Measurements from ENCODE around the gene FAM171A2.
A peak's percentile ranks its signal among the peaks of the same experiment; 100 is the strongest.
"Not testable (repeated sequence)": the region's sequence is repeated elsewhere in the genome, so short reads cannot be mapped to it uniquely, and the experiment has no call there.

The FAM171A2 gene

DNA sequence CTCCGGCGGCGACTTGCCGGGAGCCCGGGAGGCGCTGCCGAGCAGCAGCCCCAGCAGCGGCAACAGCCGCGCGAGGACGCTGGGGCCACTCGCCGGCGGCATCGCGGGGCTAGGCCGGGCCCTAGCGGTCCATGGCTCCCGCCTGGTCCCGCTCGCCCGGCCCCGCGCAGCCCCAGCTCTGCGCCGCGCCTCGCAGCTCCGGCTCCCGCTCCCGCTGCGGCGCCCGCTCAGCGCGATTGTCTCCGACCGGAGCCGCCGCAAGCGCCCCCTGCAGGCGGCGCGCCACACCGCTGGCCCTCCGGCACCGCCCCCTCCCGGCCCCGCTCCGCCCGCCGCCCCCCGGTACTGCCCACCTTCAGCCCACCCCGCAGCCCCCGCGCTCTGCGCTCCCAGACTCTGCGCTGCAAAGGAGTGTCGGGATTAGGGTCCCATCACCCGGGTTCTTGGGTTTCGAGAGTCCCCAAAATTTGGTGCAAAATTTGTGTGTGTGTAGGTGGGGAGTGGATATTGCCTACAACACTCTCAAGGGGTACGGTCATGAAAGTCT is at the start of gene FAM171A2:
Gene FAM171A2, minus strand, starts transcription at position 241 of the 547 bp plus-strand sequence. Its CDS starts 139 bp downstream, at position 102.
- no peak for DNase-seq (ENCODE audit: low read depth, low spot score)

DNA sequence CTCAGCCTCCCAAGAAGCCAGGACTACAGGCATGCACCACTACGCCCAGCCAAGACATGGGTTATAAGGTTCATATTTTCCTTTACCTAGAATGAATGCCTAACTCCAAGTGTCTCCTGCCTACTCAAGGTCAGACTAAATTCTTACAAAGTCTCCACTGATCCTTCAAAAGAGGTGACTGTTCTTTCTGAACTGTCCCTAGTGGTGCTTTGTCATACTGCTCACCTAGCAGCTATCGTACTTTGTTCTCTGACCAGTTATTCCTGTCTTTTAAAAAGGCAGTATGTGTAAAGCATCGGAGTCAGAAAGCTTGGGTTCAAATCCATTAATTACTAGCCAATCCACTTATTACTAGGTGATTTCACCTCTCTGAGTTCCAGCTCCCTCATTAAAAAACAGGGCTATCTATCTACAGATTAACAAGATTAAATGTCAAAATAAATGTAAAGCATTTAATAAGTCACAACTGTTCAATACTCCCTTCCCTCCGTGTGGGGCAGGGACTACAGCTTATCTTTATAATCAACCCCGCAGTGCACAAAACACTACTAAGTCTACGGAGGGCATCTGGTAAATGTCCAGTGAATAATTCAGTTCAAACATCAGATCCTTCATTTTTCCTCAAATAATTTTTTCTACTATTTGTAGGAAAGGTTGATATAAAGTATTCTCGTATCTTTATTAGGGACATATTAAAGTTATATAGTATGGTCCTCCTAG is 45.8 kb upstream of the FAM171A2 start:
- no peak for DNase-seq (ENCODE audit: low read depth, low spot score)

DNA sequence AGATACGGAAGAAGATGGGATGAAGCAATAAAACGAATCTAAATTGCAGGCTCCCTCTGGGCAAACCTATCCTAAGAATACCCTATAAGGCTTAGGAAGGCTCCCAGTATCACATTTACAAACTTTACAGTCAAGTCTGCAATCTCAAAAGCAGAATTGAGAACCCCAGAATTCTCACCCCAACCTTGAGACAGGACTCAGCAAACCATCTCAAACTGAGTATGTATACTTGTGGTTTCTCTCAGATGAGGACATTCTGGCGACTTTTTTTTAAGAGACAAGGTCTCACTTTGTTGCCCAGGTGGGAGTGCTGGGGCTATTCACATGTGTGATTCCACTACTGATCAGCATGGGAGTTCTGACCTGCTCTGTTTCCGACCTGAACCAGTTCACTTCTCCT is 45.1 kb upstream of the FAM171A2 start:
- no peak for DNase-seq (ENCODE audit: low read depth, low spot score)

DNA sequence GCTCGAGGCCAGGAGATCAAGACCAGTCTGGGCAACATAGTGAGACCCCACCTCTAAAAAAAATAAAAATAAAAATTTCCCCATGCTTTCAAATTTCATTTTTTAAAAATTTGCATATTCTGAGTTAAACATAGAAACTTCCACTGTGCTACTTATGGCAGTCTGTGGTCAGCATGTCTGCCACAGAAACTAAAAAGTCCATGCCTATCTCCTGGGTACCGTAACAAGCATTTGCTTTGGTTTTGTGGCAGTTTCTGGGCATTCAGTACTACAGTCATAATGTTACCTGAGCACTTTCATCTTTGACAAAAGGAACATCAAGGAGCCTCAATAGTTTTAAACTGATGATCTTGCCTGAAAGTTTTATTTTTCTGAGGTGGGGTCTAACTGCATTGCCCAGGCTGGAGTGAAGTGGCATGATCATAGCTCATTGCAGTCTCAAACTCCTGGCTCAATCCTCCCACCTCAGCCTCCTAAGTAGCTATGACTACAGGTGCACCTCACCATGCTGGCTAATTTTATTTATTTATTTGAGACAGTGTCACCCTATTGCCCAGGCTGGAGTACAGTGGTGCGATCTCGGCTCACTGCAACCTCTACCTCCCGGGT is 39.0 kb upstream of the FAM171A2 start:
- no peak for DNase-seq (ENCODE audit: low read depth, low spot score)

DNA sequence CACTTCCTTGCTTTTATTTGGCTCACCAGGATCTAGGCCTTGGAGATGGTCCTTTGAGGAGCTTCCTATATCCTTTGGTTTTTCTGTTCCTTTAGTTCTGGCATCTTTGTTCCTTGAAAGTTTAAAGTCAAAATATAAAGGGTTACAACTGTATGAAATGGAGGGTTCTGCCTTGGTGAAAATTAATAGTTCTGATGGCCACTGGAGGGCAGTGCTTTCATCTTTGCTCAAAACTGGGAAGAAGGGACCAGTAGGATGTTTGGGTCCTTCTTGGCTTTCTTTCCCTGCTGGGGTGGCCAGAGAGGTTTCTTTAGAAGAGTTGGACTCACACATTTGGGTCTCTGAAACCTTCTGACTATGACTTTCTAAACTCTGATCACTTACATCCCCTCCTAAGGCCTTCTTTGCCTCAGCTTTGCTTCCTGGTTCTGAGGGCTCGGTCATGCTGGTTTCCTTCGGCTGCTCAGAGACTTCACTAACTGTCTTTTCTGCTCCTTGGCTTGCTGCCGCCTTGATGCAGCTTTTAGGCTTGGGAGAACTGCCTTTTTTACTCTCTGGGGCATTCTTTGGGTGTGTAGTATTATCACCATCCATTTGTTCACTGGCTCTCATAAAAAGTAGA is 36.7 kb upstream of the FAM171A2 start:
- no peak for DNase-seq (ENCODE audit: low read depth, low spot score)

DNA sequence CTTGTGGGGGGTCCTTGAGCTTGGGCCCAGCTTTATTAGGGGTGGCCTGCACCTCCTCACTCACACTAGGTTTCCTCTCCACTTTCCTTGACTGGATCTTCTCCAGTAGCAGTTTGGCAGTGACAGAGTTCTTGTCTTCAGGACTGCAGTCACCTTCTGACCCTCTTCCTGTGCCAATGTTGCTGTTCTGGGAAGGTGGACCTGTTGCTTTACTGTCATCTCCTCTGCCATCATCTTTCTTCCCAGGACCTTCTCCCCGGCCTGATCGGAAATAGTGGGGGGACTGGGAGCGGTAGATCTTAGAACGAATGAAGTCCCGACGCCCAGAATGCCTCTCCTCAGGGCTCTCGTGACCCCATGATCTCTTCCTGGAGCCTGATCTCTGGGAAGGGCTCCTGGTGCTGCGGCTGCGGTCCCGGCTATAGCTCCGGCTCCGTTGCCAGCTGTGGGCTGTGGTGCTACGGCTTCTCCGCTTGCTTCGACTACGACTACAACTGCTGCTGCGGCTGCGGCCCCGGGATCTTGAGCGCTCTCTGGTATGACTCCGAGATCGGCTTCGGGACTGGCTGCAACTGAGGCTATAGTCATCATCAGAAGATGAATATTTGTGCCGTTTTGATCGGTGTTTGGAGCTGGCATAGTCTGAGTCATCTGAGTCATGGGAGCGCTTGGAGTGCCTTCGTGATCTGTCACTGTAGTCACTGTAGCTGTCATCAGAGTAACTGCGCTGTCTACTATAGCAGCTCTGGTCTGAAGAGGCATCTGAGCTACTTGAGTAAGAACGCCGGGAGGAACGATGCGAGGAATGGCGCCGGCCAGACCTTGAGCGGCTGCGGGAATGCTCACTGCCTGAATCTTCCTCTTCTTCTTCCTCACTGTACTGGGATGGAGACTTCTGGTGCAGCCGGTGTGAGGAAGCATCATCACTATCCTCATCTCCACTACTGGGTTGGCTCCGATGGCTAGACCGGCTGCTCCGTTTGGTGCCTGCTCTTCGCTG is 35.3 kb upstream of the FAM171A2 start:
- DNase-seq (ENCODE audit: low read depth, low spot score): no peak

DNA sequence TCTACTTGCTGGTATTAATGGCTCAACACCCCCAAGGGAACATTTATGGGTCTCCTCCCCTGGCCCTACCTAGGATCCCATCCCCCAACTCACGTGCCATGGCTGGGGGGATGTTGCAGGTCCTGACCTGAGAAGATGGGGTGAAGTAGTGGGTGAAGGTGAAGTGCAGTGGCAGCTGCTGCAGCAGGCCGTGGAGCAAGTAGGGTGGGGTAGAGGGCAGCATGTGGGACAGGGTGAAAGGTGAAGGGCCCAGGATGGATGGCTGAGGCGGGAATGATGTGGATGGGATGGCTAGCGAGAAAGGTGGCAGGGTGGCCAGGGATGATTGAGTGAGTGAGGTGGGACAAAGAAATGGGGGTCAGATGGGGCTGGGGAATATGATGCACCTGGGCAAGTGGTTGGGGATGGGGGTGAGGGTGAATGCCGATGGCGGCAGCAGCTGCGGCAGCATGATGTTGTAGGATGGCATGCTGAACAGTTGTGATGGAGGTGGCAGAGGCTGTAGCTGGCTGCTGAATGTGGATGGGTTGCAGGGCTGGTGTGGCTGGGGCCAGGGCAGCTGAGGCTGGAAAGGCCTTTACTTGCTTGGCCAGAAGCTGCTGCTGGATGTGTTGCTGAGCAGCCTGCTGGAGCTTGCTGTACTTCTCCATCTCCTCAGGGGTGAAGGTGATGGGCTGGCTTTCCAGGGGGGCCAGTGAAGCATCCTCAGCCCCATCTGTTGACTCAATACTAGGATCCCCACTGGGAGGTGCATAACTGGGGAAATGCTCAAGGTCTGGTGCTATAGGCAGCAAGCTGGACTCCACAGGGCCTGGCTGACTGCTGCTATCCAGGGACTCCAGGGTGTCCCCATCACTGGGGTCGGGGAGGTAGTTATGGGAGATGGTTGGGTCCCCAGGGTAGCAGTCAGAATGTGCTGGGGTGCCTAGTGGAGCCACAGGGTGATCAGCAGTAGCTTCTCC is 34.1 kb upstream of the FAM171A2 start:
- DNase-seq (ENCODE audit: low read depth, low spot score): no peak

DNA sequence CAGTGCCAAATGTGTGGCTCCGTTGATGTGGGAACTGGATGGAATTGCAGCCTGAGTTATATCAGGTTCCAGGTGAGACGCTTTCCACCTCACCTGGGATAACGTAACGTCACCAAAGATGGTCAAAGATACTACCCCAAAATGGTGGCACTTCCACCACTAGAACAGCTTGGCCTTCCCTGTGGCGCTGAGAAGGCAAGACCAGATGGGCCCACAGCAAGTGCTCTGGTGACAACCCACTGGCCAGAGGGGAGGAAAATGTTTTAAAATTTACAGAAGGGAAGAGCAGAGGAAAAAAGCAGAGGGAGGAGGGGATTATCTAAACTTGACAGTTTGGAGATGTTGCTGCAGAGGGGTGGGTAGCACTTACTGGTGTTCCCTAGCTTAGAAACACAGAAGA is 33.3 kb upstream of the FAM171A2 start:
- no peak for DNase-seq (ENCODE audit: low read depth, low spot score)

DNA sequence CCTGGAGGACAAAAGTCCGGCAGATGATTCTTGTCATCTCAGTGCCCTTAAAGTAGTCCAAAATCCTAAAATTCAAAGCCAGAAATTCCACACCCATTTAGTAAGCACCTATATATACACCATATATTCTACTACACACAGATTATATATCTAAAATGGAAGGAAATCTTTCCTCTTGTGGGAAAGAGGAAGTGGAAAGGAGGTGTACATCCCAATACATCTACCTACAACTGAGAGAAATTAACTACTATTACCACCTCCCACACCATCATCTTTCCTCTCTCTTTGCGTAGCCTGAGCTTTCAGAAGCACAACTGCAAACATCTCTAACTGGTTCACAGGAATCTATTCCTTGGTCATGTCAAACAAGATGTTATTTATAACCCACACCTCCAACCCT is 31.2 kb upstream of the FAM171A2 start:
- no peak for DNase-seq (ENCODE audit: low read depth, low spot score)

DNA sequence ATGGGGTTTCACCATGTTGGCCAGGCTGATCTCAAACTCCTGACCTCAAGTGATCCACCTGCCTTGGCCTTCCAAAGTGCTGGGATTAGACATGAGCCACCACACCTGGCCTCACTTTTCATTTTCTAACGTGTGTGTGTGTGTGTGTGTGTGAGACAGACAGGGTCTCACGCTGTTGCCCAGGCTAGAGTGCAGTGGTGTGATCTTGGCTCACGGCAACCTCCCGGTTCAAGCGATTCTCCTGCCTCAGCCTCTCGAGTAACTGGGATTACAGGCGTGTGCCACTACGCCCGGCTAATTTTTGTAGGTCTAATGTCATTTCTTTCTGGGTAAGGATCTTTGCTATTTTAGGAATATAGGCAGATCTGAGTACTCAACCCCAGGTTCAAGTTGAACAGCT is 30.5 kb upstream of the FAM171A2 start:
- not testable (repeated sequence) for DNase-seq (ENCODE audit: low read depth, low spot score)

DNA sequence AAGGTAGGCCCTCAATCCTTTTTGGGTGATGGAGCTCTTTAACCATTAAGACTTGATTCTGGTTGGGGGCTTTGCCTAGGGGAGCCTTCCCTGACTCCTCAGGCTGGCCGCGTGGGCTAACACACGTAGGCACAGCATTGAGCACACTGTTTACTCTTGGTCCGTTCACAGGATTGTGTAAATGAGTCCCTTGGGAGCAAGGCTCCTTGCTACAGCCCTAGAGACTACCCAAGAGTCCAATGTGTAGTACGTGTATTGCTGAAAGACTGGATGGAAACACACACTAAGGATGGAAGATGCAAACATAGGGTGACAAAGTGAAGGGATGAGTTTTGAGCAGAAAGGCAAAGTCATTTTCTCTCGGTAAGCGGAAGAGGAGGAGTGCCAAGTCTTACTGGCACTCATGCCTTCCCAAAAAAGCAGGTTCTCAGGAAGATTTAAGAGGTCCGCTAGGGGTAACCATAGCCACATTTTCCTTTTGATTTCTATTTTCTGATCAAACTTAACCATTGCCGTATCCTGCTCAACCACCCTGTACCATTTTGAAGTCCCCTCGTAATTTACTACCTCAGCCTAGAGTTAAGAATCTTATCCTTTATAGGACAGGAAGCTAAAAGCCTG is 26.7 kb upstream of the FAM171A2 start:
- DNase-seq (ENCODE audit: low read depth, low spot score): no peak

DNA sequence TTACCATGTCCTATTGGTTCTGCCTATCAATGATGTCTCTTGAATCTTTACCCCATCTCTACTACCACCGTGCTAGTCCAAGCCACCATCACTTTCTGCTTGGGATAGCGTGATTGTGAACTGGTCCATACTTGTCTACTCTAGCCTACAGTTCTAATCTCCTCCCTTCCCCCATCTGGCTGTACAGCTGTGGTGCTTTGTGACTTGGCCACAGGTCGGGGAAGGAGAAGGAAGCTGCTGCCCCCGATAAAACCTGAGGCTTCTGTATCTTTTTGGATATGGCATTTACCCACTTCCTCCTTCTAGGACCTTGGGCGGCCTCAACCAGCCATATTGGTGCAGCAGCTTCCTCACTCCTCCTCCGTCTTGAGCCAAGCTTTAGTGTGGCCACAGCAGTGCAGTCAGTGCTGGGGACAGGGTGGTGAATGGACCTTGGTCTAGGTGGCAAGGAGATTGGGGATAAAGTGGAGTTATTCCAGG is 26.1 kb upstream of the FAM171A2 start:
- no peak for DNase-seq (ENCODE audit: low read depth, low spot score)

DNA sequence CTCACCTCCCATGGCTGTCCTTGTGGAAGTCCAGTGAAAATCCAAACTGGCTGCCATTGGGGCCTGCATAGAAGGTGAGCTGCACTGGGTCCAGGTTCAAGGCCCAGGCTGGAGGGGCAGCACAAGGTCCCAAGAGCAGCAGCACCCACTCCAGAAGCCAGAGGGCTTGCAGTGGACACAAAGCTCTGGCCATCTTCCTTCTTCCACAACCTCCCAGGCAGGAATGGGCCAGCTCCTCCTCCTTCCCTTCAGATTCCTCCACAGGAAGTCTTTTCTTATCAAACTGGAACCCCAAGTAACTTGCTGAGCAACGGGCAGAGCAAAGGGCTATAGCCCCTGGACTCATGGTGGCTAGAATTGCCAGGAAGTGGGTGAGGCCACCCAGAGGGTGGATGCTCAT is 25.6 kb upstream of the FAM171A2 start, which contains the start of gene ITGA2B:
Gene ITGA2B, minus strand, starts transcription at position 369 of the 400 bp plus-strand sequence. Its CDS starts 176 bp downstream, at position 193.
- no peak for DNase-seq (ENCODE audit: low read depth, low spot score)

DNA sequence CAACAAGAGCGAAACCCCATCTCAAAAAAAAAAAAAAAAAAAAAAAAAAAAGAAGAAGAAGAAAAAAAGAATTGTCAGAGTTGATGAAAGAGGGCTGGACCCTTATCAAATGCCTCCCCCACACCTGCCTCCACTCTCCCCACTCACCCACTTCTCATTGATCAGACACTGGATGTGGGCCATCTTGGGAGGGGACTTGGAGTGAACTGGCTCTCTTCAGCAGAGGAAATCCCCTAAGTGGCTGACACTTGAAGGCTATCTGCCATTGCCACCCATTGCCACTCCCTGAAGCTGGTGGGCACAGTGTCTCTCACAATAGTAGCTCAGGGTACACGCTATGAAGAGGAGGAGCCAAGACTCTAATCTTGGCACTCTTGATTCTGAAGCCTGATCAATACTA is 24.2 kb upstream of the FAM171A2 start:
- no peak for DNase-seq (ENCODE audit: low read depth, low spot score)

DNA sequence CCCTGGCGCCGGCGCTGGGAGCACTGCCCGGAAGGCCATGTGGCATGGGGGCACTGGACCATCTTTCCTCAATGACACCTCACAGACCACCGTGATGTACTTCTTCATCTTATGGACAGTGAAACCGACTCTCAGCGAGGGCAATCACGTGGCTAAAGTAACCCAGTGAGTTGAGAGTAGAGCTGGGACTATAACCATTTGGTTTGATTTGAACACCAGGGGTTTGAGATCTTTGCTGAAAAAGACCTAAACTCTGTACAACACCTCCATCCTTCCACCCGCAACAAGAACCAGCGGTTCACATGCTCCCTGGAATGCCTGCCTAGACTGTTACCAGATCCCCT is 22.5 kb upstream of the FAM171A2 start:
- no peak for DNase-seq (ENCODE audit: low read depth, low spot score)

DNA sequence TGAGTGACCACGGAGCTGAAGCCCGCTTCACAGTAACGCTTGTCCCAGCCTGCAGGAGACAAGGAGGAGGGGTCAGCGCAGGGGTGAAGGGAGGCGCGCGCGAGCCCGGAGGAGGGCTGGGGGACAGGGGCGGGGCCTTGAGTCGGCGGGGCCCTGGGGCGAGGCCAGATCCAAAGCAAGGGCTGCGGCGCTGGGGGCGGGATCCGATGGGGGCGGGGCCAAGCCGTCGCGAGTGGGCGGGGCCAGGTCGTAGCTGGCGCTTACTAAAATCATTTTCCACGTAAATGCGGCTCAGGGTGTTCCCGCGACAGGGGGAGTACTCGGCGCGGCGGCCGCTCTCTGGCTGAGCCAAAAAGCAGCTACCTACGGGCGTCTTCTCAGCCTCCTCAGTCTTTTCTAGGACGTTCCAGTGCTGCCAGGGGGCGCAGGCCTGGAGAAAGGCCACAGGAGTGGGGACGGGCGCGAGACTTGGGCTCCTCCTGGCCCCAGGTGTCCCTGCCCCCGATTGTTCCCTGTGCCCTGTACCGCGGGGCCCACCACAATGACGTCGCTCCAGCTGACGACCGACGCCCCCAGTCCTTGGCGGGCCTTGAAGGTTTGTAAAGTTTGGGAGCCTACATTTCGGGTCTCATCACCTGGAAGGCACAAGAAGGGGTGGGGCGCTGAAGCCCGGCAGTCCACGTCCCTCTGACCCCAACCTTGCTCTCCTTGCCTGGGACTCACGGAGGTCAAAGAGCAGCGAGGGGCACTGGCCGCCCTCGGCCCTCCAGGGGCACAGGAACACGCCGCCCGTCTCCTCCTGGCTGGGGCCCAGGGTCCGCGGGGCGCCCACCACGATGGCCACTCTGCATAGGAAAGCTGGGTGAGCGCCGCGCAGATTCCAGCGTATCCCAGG is 21.9 kb upstream of the FAM171A2 start:
- peak; percentile 26 for DNase-seq (ENCODE audit: low read depth, low spot score)

DNA sequence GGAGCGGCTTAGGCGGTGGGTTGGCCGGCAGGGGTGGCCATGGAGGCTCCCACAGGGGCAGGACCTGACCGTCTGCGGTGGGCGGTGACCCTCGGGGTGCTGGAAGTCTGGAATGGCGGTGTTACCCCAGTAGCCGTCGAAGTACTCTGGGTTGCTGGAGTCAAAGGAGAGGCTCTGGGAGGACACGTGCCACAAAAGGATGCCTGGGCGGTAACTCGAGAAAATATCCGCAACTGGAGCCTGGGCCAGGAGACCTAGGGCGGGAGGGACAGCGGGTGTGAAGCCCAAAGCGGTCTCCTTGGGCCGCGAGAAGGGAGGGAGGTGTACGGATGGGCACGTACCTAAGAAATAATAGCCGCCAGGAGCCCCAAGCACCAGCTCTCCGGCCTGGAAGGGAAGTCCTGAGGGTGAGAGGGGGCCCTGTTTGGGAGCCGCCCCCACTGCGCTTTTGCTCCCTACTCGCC is 21.2 kb upstream of the FAM171A2 start:
- DNase-seq (ENCODE audit: low read depth, low spot score): no peak

DNA sequence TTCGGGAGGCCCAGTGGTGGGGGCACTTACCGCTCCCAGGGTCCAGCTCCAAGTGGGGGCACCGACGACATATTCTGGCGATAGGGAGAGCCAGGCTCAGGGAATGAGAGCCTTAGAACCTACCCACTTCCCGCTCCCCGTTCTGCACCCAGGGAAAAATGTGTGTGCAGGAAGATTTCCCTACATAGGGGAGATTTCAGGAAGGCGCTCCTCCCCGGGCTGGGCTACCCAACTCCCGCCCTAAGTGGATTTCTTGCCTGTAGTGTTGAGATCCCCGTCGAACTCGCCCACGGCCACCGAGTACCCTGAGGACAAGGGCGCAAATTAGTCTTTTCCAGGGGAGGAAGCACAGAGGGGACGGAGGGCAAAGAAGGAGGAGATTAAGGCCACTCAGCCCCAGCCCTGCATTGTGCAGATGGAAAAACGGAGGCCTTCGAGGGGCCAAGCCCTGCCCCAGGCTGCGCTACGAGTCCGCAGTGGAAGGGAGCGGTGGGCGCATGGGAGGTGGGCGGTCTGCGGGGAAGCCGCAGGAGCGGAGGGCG is 20.7 kb upstream of the FAM171A2 start:
- no peak for DNase-seq (ENCODE audit: low read depth, low spot score)
